LNCAP (cell line): ENCODE measurements around the gene CSF2.

Experiments used
- TF ChIP-seq, protein P1 (sequence below): fragments of 450-650 bp; IDR thresholded peaks from 2 replicates; pipeline ENCODE4 v1.5.1; 2017; ENCODE audit warnings: mild to moderate bottlenecking

Gene CSF2

DNA sequence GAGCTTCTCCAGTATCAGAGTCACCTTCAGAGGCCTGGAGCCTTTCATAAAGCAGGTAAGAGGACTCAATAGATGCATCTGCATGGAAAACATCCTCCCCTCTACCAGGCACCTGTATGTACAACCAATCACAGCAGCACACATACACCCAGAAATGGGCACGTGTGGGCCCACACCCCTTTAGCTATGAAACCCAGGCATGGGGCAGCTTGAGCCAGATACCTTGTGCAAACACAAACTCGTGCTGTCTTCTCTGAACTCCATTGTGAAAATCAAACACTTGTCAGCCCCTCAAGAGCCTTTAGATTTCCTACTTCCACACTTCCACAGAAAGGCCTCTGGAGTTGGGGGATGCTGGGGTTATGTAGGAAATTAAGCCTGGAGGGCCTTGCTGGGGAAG is 1.1 kb upstream of the CSF2 start:
- TF ChIP-seq, protein P1, sequence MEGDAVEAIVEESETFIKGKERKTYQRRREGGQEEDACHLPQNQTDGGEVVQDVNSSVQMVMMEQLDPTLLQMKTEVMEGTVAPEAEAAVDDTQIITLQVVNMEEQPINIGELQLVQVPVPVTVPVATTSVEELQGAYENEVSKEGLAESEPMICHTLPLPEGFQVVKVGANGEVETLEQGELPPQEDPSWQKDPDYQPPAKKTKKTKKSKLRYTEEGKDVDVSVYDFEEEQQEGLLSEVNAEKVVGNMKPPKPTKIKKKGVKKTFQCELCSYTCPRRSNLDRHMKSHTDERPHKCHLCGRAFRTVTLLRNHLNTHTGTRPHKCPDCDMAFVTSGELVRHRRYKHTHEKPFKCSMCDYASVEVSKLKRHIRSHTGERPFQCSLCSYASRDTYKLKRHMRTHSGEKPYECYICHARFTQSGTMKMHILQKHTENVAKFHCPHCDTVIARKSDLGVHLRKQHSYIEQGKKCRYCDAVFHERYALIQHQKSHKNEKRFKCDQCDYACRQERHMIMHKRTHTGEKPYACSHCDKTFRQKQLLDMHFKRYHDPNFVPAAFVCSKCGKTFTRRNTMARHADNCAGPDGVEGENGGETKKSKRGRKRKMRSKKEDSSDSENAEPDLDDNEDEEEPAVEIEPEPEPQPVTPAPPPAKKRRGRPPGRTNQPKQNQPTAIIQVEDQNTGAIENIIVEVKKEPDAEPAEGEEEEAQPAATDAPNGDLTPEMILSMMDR, result no peak

DNA sequence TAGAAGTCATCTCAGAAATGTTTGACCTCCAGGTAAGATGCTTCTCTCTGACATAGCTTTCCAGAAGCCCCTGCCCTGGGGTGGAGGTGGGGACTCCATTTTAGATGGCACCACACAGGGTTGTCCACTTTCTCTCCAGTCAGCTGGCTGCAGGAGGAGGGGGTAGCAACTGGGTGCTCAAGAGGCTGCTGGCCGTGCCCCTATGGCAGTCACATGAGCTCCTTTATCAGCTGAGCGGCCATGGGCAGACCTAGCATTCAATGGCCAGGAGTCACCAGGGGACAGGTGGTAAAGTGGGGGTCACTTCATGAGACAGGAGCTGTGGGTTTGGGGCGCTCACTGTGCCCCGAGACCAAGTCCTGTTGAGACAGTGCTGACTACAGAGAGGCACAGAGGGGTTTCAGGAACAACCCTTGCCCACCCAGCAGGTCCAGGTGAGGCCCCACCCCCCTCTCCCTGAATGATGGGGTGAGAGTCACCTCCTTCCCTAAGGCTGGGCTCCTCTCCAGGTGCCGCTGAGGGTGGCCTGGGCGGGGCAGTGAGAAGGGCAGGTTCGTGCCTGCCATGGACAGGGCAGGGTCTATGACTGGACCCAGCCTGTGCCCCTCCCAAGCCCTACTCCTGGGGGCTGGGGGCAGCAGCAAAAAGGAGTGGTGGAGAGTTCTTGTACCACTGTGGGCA is 642 bp downstream of the CSF2 start:
- TF ChIP-seq, protein P1, result no peak

DNA sequence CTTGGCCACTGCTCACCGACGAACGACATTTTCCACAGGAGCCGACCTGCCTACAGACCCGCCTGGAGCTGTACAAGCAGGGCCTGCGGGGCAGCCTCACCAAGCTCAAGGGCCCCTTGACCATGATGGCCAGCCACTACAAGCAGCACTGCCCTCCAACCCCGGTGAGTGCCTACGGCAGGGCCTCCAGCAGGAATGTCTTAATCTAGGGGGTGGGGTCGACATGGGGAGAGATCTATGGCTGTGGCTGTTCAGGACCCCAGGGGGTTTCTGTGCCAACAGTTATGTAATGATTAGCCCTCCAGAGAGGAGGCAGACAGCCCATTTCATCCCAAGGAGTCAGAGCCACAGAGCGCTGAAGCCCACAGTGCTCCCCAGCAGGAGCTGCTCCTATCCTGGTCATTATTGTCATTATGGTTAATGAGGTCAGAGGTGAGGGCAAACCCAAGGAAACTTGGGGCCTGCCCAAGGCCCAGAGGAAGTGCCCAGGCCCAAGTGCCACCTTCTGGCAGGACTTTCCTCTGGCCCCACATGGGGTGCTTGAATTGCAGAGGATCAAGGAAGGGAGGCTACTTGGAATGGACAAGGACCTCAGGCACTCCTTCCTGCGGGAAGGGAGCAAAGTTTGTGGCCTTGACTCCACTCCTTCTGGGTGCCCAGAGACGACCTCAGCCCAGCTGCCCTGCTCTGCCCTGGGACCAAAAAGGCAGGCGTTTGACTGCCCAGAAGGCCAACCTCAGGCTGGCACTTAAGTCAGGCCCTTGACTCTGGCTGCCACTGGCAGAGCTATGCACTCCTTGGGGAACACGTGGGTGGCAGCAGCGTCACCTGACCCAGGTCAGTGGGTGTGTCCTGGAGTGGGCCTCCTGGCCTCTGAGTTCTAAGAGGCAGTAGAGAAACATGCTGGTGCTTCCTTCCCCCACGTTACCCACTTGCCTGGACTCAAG is 1.5 kb downstream of the CSF2 start:
- TF ChIP-seq, protein P1, result no peak

DNA sequence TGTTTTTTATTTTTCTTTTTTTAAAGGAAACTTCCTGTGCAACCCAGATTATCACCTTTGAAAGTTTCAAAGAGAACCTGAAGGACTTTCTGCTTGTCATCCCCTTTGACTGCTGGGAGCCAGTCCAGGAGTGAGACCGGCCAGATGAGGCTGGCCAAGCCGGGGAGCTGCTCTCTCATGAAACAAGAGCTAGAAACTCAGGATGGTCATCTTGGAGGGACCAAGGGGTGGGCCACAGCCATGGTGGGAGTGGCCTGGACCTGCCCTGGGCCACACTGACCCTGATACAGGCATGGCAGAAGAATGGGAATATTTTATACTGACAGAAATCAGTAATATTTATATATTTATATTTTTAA is 2.1 kb downstream of the CSF2 start:
- TF ChIP-seq, protein P1, result no peak

DNA sequence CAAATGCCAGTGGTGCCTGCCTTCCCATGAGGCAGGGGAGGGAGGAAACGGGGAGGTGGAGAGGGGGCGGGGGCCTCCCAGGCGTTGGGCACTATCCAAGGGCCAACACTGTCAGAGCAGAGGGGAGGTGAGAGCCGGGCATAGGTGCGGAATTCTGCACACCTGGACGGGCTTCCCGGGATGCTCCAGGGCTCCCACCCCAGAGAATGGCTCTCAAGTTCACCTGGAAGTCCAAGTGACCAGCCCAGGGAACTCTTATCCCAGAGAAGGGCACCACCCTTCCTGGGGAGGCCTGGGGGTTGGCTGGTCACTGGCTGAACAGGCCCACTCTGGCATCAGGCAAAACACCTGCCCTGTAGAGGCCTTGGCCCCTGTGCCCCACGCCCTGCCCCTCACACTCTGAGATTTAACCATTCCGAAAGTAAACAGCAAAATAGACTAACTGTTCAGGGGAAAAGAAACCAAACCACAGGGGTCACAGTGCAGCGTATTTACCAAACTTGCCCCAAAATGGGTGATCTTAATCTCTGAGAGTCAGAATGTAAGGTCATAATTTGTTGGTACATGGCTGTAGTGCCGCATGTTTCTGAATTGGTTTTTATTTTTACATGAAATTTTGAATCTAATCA is 2.7 kb downstream of the CSF2 start:
- TF ChIP-seq, protein P1, result no peak

DNA sequence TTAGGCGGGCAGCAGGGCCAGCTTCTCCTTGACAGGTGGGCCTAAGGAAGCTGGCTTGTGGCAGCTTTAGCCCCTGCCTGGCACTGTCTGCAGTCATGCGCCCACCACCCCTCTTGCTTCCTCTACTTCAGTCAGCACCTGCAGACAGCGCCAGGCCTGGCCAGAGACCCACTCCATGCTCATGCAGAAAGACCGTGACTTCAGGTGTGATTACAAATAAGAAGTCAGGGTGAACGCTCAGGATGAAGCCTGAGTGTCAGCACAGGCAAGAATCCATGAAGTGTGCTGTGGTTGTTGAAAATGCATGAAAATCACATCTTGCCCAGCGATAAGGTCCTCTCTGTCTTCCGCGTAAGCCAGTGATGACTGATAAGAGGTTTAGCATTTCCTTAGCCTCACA is 3.4 kb downstream of the CSF2 start:
- TF ChIP-seq, protein P1, result no peak

DNA sequence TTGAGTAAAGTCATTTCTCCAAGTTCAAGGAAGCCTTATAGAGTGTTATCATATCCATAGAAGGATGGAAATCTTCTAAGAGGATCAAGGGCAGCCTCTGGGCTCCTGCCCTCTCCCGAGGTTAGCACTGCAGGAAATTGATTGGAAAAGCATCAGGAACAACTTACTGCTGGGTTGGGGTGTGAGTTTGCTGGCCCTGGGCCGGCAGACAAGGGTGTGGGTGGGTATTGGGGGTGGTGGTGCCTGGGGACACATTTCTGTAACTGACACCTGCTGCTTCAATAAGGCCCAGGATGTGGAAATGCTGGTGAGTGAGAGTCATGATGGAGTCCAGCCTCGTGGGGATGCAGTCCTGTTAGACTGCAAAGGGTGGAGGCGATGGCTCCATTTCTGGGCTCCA is 5.5 kb downstream of the CSF2 start:
- TF ChIP-seq, protein P1, result no peak
